ENCODE measurements around the gene AAGAB. TPM values are rescaled to one million over a fixed set of nuclear protein-coding genes. Genes with fewer than 3 reads are reported as not detected.
"Not testable (repeated sequence)": the region's sequence is repeated elsewhere in the genome, so short reads cannot be mapped to it uniquely, and the experiment has no call there.

AAGAB gene
- total RNA-seq, 1 donor from 2014 or later: 68.0 TPM

DNA sequence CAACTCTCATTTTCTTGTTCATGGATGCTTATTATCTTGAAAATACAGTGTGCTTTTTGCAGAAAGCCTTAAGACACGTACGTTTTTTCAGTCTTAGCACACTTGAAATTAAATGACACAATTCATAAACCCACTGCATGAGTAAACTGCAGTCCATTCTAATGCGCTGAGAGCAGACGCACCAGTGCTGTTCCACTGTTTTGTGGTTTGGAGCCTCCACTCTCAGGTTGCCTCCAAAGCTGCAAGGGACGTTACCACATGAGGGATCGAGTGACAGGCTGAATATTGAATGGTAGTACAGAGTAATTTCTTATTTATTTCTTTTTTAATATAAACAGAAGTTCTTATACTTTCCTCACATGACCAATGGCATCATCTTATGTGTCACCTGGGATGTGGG is 12.4 kb upstream of the AAGAB start:
- H3K9ac ChIP-seq: no peak overlapping the region
- H2AFZ ChIP-seq (replicated peaks): no peak overlapping the region
- no peaks in the 10 kb centered on the region for H3K27me3 Mint-ChIP-seq (ENCODE audit: insufficient read depth, low read depth)
- H3K4me2 ChIP-seq: no peak overlapping the region
- H3F3A ChIP-seq (ENCODE audit: low read depth): no peaks in the 10 kb centered on the region
- no peak overlapping the region for H3K27ac Mint-ChIP-seq
- no peak overlapping the region for H3K4me3 Mint-ChIP-seq
- H3K4me1 Mint-ChIP-seq: peaks cover 3% of the 10 kb centered on the region
- H3K9me3 ChIP-seq (ENCODE audit: low read depth): no peaks in the 10 kb centered on the region
- H3K9me3 Mint-ChIP-seq: no peaks in the 10 kb centered on the region
- no peaks in the 10 kb centered on the region for H3K36me3 Mint-ChIP-seq
- H3K27me3 ChIP-seq: no peaks in the 10 kb centered on the region
- no peak overlapping the region for H3K27ac ChIP-seq
- H3K4me1 ChIP-seq: peaks cover 9% of the 10 kb centered on the region
- TF ChIP-seq, protein P1, sequence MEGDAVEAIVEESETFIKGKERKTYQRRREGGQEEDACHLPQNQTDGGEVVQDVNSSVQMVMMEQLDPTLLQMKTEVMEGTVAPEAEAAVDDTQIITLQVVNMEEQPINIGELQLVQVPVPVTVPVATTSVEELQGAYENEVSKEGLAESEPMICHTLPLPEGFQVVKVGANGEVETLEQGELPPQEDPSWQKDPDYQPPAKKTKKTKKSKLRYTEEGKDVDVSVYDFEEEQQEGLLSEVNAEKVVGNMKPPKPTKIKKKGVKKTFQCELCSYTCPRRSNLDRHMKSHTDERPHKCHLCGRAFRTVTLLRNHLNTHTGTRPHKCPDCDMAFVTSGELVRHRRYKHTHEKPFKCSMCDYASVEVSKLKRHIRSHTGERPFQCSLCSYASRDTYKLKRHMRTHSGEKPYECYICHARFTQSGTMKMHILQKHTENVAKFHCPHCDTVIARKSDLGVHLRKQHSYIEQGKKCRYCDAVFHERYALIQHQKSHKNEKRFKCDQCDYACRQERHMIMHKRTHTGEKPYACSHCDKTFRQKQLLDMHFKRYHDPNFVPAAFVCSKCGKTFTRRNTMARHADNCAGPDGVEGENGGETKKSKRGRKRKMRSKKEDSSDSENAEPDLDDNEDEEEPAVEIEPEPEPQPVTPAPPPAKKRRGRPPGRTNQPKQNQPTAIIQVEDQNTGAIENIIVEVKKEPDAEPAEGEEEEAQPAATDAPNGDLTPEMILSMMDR (IDR thresholded peaks at IDR 0.05): no peak
- TF ChIP-seq EZH2phosphoT487 (IDR thresholded peaks at IDR 0.05): no peak
- no peak for TF ChIP-seq EZH2 (IDR thresholded peaks at IDR 0.05)
- H3K36me3 ChIP-seq: no peaks in the 10 kb centered on the region
- DNase-seq (ENCODE audit: low spot score): no peak
- H4K20me1 ChIP-seq (ENCODE audit: low read depth): no peaks in the 10 kb centered on the region
- H3K79me2 ChIP-seq (ENCODE audit: low read depth): no peaks in the 10 kb centered on the region
- H3K4me3 ChIP-seq: no peak overlapping the region

DNA sequence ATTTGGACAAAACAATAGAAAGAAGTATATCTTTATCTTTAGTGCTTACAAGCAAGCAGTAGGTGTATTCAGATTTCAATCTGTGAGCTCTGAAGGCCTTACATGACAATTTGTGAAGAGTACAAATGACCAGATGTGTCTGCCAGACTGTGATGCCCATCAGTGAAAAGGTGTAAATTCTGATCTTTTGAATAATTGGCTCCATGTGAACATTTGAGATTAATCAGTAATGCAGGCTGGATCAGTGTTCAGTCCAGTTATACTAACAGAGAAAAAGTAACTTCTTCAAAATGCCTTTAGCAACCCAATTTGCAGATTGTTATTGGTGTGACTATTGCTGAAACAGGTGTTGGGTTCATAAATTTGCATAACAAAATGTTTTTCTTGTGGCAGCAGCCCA is 5.3 kb upstream of the AAGAB start:
- no peak for DNase-seq (ENCODE audit: low spot score)
- Histone ChIP-seq H3K27ac (no peak overlapping the region), H3K36me3 (no peaks in the 10 kb centered on the region), H3K9me3 (ENCODE audit: low read depth) (no peaks in the 10 kb centered on the region), H3K4me2 (no peak overlapping the region), H3F3A (ENCODE audit: low read depth) (peaks cover 9% of the 10 kb centered on the region), H3K9ac (no peak overlapping the region), H3K27me3 (peaks cover 15% of the 10 kb centered on the region), H3K79me2 (ENCODE audit: low read depth) (no peaks in the 10 kb centered on the region), H3K4me1 (peaks cover 10% of the 10 kb centered on the region), H4K20me1 (ENCODE audit: low read depth) (no peaks in the 10 kb centered on the region), H2AFZ (replicated peaks) (no peak overlapping the region), H3K4me3 (no peak overlapping the region)
- Mint-ChIP-seq H3K36me3 (no peaks in the 10 kb centered on the region), H3K27me3 (ENCODE audit: insufficient read depth, low read depth) (no peaks in the 10 kb centered on the region), H3K9me3 (no peaks in the 10 kb centered on the region), H3K4me3 (no peak overlapping the region), H3K27ac (no peak overlapping the region), H3K4me1 (peaks cover 9% of the 10 kb centered on the region)
- TF ChIP-seq EZH2 (IDR thresholded peaks at IDR 0.05): no peak
- no peak for TF ChIP-seq EZH2phosphoT487 (IDR thresholded peaks at IDR 0.05)
- TF ChIP-seq, protein P1 (IDR thresholded peaks at IDR 0.05): no peak

DNA sequence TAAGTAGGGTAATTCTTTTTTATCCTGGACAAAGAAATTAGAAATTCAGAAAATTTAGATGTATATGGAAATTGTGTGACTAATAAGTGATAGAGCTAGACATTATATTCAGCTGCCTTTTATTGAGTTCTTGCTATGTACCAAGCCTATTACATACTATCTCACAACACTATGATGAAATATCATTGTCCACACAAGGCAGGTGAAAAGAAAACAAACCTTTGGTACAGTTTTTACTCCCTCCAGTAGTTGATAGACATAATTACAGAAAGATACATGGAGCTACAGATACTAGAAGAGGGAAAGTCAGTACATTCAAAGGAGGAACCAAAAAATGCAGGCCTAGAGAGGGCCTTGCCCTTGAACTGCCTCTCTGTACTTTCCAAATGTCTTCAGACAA is 4.9 kb upstream of the AAGAB start:
- no peak for TF ChIP-seq EZH2phosphoT487 (IDR thresholded peaks at IDR 0.05)
- TF ChIP-seq EZH2 (IDR thresholded peaks at IDR 0.05): no peak
- TF ChIP-seq, protein P1 (IDR thresholded peaks at IDR 0.05): no peak
- no peaks in the 10 kb centered on the region for H4K20me1 ChIP-seq (ENCODE audit: low read depth)
- H3K4me1 Mint-ChIP-seq: peaks cover 10% of the 10 kb centered on the region

DNA sequence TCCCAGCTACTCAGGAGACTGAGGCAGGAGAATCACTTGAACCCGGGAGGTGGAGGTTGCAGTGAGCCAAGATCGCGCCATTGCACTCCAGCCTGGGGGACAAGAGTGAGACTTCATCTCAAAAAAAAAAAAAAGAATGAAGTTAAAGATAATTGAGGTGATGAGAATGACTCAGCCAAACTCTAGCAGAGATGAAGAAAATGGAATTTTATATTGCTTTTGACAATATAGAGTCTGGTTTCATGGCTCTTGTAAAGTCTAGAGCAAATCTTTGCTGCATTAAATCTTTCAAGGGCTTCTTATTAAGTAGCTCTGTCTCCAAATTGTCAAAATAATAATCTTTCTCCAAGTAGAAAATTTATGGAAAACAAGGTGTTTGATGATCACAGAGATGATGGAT is 4.0 kb upstream of the AAGAB start:
- H3K9ac ChIP-seq; H3K4me3 ChIP-seq; H3K9me3 ChIP-seq (ENCODE audit: low read depth); H3K27ac Mint-ChIP-seq; H2AFZ ChIP-seq (replicated peaks); H3K27me3 Mint-ChIP-seq (ENCODE audit: insufficient read depth, low read depth); H3F3A ChIP-seq (ENCODE audit: low read depth); H3K9me3 Mint-ChIP-seq; H3K27ac ChIP-seq; H3K4me3 Mint-ChIP-seq; H3K36me3 ChIP-seq; H3K79me2 ChIP-seq (ENCODE audit: low read depth); H3K4me2 ChIP-seq; H3K4me1 ChIP-seq; H4K20me1 ChIP-seq (ENCODE audit: low read depth); H3K36me3 Mint-ChIP-seq; DNase-seq (ENCODE audit: low spot score): not testable (repeated sequence)
- H3K27me3 ChIP-seq: peaks cover 15% of the 10 kb centered on the region
- peaks cover 11% of the 10 kb centered on the region for H3K4me1 Mint-ChIP-seq

More for the DNA sequence above, 4.9 kb upstream of the AAGAB start:
- no peak overlapping the region for H3K4me2 ChIP-seq
- Mint-ChIP-seq H3K27ac (no peak overlapping the region), H3K27me3 (ENCODE audit: insufficient read depth, low read depth) (no peaks in the 10 kb centered on the region), H3K36me3 (no peaks in the 10 kb centered on the region), H3K4me3 (no peak overlapping the region), H3K9me3 (no peaks in the 10 kb centered on the region)
- H3K4me1 ChIP-seq: peaks cover 9% of the 10 kb centered on the region
- DNase-seq (ENCODE audit: low spot score): no peak
- H3K27me3 ChIP-seq: peaks cover 15% of the 10 kb centered on the region
- no peaks in the 10 kb centered on the region for H3K79me2 ChIP-seq (ENCODE audit: low read depth)
- no peak overlapping the region for H3K4me3 ChIP-seq
- no peak overlapping the region for H3K27ac ChIP-seq
- no peak overlapping the region for H2AFZ ChIP-seq (replicated peaks)
- peaks cover 10% of the 10 kb centered on the region for H3F3A ChIP-seq (ENCODE audit: low read depth)
- H3K9me3 ChIP-seq (ENCODE audit: low read depth): no peaks in the 10 kb centered on the region
- H3K9ac ChIP-seq: no peak overlapping the region
- H3K36me3 ChIP-seq: no peaks in the 10 kb centered on the region
